Caco-2 (cell line): ENCODE measurements around the gene IL26. TPM values are rescaled to one million over a fixed set of nuclear protein-coding genes. Genes with fewer than 3 reads are reported as not detected.

Experiments used
- BruUV-seq: library from RNA; stranded (reverse); fragments of 400-500 nt; replicated peaks from 2 replicates; lab custom pipeline; 2021; lab: Mats Ljungman, UMichigan
- CTCF ChIA-PET: fragments of 300-600 bp; sonication (Branson Sonifier 250); formaldehyde crosslinking; loops from one replicate; lab custom pipeline; 2022; ENCODE audit warnings: antibody characterized with exemption; lab: Charles Lee
- POLR2A ChIA-PET: fragments of 300-600 bp; sonication (Branson Sonifier 250); formaldehyde crosslinking; loops from one replicate; lab custom pipeline; 2022; ENCODE audit warnings: antibody characterized with exemption; lab: Charles Lee
- DNase-seq, 2 experiments: peaks; one replicate each; pipeline versions ENCODE4 v3.0.0 to v3.0.0-alpha.2; 2020 to 2022
- H3K27me3 ChIP-seq: replicated peaks from 2 replicates; pipeline ENCODE4 v1.6.0; 2011; ENCODE audit warnings: low read length; ENCODE audit not compliant: control insufficient read depth, insufficient read depth
- H3K36me3 ChIP-seq: 2 replicates; pipeline ENCODE4 v1.5.1; 2011; ENCODE audit warnings: low read length; ENCODE audit not compliant: control insufficient read depth, insufficient read depth
- H3K4me1 ChIP-seq: fragments of 250-450 bp; sonication (Bioruptor Pico); 2 replicates; pipeline ENCODE4 v1.5.1; 2020; ENCODE audit warnings: mild to moderate bottlenecking
- H3K4me3 ChIP-seq: 2 replicates; pipeline ENCODE4 v1.5.1; 2011; ENCODE audit warnings: low read depth, mild to moderate bottlenecking, control low read depth, low read length
- H3K9me3 ChIP-seq: fragments of 250-450 bp; sonication (Bioruptor Pico); 2 replicates; pipeline ENCODE4 v1.5.1; 2020; ENCODE audit warnings: mild to moderate bottlenecking, moderate library complexity
- H3K27ac Mint-ChIP-seq: one replicate; pipeline ENCODE4 v1.8.0; 2022; ENCODE audit warnings: mixed read lengths; ENCODE audit not compliant: unreplicated experiment
- H3K27me3 Mint-ChIP-seq: one replicate; pipeline ENCODE4 v1.8.0; 2022; ENCODE audit warnings: mixed read lengths; ENCODE audit not compliant: insufficient read depth, unreplicated experiment
- H3K36me3 Mint-ChIP-seq: one replicate; pipeline ENCODE4 v1.8.0; 2022; ENCODE audit warnings: mild to moderate bottlenecking, mixed read lengths; ENCODE audit not compliant: insufficient read depth, unreplicated experiment
- H3K4me1 Mint-ChIP-seq: one replicate; pipeline ENCODE4 v1.8.0; 2022; ENCODE audit warnings: low read depth, mixed read lengths; ENCODE audit not compliant: unreplicated experiment
- H3K4me3 Mint-ChIP-seq: one replicate; pipeline ENCODE4 v1.8.0; 2022; ENCODE audit warnings: mild to moderate bottlenecking, moderate library complexity, mixed read lengths; ENCODE audit not compliant: unreplicated experiment
- H3K9me3 Mint-ChIP-seq: one replicate; pipeline ENCODE4 v1.8.0; 2022; ENCODE audit warnings: mixed read lengths; ENCODE audit not compliant: unreplicated experiment
- intact Hi-C: fragments of 100-400 bp; cut with micrococcal nuclease; formaldehyde crosslinking; loops from one replicate; pipeline ENCODE4 v1.10.0; 2022; ENCODE audit not compliant: unreplicated experiment
- total RNA-seq: library from RNA; stranded (reverse); gene quantifications from 2 replicates; pipeline ENCODE4 v1.2.3, GENCODE V29; 2022
- TF ChIP-seq, protein P1 (sequence below), 2 experiments: fragments of 200-600 bp in 1 of 2; IDR thresholded peaks; 1 replicate in 1 of 2; 2 replicates in 1 of 2; pipeline versions ENCODE4 v1.5.1 to v1.8.0; 2011 to 2022; ENCODE audit warnings: antibody characterized with exemption in 1 of 2, control low read depth in 1 of 2, inconsistent platforms in 1 of 2, low read depth in 1 of 2, low read length in 1 of 2, mild to moderate bottlenecking in 1 of 2, moderate library complexity in 1 of 2; ENCODE audit not compliant: insufficient read depth in 1 of 2, severe bottlenecking in 1 of 2, unreplicated experiment in 1 of 2

Gene IL26
- total RNA-seq, 1 experiment from 2014 or later = not detected

DNA sequence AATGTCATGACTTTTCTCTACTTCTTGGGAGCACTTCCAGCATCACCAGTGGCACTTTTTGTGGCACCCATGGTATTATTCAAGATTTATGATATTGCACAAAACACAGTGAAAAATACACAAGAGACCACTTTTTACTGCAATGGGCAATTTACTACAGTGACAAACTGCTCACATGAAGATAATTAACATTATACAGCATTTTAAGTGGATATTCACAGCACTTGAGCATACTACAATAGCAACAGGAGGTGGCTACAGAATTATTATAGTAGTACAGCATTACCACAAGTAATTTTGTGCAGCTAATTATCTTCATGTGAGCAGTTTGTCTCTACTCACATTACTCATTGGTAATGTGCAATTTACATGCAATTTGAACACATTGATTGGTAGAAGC is 18.3 kb downstream of the IL26 start:
- Histone ChIP-seq H3K4me1 (no peaks in the 10 kb centered on the region), H3K27me3 (no peaks in the 10 kb centered on the region), H3K36me3 (no peaks in the 10 kb centered on the region), H3K4me3 (no peak overlapping the region), H3K9me3 (no peaks in the 10 kb centered on the region)
- Mint-ChIP-seq H3K27ac (no peak overlapping the region), H3K4me3 (no peak overlapping the region), H3K36me3 (no peaks in the 10 kb centered on the region), H3K4me1 (peaks cover 13% of the 10 kb centered on the region), H3K9me3 (no peaks in the 10 kb centered on the region), H3K27me3 (peaks cover 9% of the 10 kb centered on the region)
- intact Hi-C loops = no loop called here
- no peak for DNase-seq
- TF ChIP-seq, protein P1, sequence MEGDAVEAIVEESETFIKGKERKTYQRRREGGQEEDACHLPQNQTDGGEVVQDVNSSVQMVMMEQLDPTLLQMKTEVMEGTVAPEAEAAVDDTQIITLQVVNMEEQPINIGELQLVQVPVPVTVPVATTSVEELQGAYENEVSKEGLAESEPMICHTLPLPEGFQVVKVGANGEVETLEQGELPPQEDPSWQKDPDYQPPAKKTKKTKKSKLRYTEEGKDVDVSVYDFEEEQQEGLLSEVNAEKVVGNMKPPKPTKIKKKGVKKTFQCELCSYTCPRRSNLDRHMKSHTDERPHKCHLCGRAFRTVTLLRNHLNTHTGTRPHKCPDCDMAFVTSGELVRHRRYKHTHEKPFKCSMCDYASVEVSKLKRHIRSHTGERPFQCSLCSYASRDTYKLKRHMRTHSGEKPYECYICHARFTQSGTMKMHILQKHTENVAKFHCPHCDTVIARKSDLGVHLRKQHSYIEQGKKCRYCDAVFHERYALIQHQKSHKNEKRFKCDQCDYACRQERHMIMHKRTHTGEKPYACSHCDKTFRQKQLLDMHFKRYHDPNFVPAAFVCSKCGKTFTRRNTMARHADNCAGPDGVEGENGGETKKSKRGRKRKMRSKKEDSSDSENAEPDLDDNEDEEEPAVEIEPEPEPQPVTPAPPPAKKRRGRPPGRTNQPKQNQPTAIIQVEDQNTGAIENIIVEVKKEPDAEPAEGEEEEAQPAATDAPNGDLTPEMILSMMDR (IDR thresholded peaks at IDR 0.05; ENCODE audit: insufficient read depth in 1 of 2, low read depth in 1 of 2, low read length in 1 of 2, severe bottlenecking in 1 of 2, unreplicated experiment in 1 of 2) = no peak
- CTCF ChIA-PET = no interaction called here
- POLR2A ChIA-PET = no interaction called here
- no TSS peak for BruUV-seq

DNA sequence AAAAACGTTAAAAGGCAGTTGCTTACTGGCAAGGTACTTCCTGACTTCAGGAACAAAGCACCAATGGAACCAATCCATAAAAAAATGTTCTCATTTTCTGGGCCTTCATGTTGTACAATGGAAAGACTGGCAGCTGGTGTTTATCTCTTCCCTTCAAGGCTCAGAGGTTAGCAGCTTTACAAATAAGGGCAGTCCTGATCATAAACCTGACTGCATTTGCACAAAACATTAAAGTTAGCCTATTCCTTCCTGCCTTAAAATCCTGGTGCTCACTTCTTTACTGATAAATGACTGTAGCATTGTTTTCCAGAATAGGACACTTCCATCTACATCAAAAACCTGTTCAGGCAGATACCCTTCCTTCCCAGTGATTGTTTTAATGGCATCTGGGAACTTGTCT is 19.2 kb downstream of the IL26 start:
- intact Hi-C loops = no loop called here
- ChIA-PET POLR2A (no interaction called here), CTCF (no interaction called here)
- Mint-ChIP-seq H3K27me3 (peaks cover 9% of the 10 kb centered on the region), H3K4me1 (peaks cover 13% of the 10 kb centered on the region), H3K36me3 (no peaks in the 10 kb centered on the region), H3K9me3 (no peaks in the 10 kb centered on the region), H3K4me3 (no peak overlapping the region), H3K27ac (no peak overlapping the region)
- H3K27me3 ChIP-seq = no peaks in the 10 kb centered on the region
- BruUV-seq = no TSS peak
- TF ChIP-seq, protein P1 (IDR thresholded peaks at IDR 0.05; ENCODE audit: insufficient read depth in 1 of 2, low read depth in 1 of 2, low read length in 1 of 2, severe bottlenecking in 1 of 2, unreplicated experiment in 1 of 2) = no peak
- no peaks in the 10 kb centered on the region for H3K4me1 ChIP-seq
- H3K4me3 ChIP-seq = no peak overlapping the region
- DNase-seq = no peak
- H3K9me3 ChIP-seq = no peaks in the 10 kb centered on the region
- no peaks in the 10 kb centered on the region for H3K36me3 ChIP-seq

DNA sequence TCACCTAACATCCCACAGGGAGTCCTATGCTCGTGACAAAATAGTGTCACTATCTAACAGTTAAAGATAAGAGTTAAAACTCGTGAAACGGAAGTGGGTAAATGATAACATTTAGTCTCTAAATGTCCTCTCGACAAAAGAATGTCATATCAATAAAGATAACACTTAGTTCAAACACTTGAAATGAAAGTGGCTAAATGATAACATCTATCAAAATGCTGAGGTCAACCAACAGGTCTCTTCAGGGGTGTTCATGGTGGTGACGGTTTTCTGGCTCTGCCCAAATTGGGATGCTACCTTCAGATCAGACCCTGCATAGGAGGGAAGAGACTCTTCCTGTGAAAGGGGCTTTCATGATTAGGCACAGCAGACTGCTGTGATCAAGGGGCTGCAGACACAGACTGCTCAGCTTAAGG is 22.1 kb downstream of the IL26 start:
- BruUV-seq = no TSS peak
- TF ChIP-seq, protein P1 (IDR thresholded peaks at IDR 0.05; ENCODE audit: insufficient read depth in 1 of 2, low read depth in 1 of 2, low read length in 1 of 2, severe bottlenecking in 1 of 2, unreplicated experiment in 1 of 2) = no peak
- no peak for DNase-seq
- intact Hi-C loops = no loop called here
- ChIA-PET POLR2A (no interaction called here), CTCF (no interaction called here)
- H3K9me3 ChIP-seq = no peaks in the 10 kb centered on the region
- no peaks in the 10 kb centered on the region for H3K36me3 ChIP-seq
- no peaks in the 10 kb centered on the region for H3K27me3 ChIP-seq
- Mint-ChIP-seq H3K9me3 (no peaks in the 10 kb centered on the region), H3K4me1 (peaks cover 7% of the 10 kb centered on the region), H3K36me3 (no peaks in the 10 kb centered on the region), H3K4me3 (no peak overlapping the region), H3K27ac (no peak overlapping the region), H3K27me3 (peaks cover 6% of the 10 kb centered on the region)
- H3K4me3 ChIP-seq = no peak overlapping the region
- no peaks in the 10 kb centered on the region for H3K4me1 ChIP-seq
